ENCODE results near the gene DNAJB1.
A peak's percentile ranks its signal among the peaks of the same experiment; 100 is the strongest.
"Not testable (repeated sequence)": the region's sequence is repeated elsewhere in the genome, so short reads cannot be mapped to it uniquely, and the experiment has no call there.

DNAJB1 gene

DNA sequence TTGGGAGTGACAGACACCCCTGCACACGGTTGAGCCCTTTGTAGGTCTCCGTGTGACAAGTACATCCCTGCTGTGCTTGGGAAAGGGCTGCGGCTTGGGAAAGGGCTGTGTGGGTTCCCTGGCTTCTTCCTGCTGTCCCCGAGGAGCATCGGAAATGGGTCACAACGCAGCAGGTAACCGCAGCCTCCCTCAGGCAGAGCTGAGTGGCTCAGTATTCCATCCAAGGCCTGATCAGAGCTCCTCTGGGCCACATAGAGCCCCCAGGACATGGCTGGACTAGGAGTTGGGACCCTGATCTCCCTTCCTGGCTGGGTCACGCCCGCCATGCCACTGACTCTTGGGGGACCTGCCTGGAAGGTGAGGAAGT is 27.5 kb upstream of the DNAJB1 start:
- no peak overlapping the region for H3K27ac ChIP-seq (ENCODE audit: low read depth, low read length)
- no peak overlapping the region for H3K4me3 ChIP-seq (ENCODE audit: low read length)
- H3K4me1 ChIP-seq (ENCODE audit: control insufficient read depth, insufficient read depth, low read length), result no peaks in the 10 kb centered on the region
- no peaks in the 10 kb centered on the region for H3K27me3 ChIP-seq (ENCODE audit: control insufficient read depth, insufficient read depth, low read length)
- H3K9ac ChIP-seq (ENCODE audit: low read length), result no peak overlapping the region
- H3K36me3 ChIP-seq (ENCODE audit: control insufficient read depth, insufficient read depth, low read length), result peaks cover 2% of the 10 kb centered on the region

DNA sequence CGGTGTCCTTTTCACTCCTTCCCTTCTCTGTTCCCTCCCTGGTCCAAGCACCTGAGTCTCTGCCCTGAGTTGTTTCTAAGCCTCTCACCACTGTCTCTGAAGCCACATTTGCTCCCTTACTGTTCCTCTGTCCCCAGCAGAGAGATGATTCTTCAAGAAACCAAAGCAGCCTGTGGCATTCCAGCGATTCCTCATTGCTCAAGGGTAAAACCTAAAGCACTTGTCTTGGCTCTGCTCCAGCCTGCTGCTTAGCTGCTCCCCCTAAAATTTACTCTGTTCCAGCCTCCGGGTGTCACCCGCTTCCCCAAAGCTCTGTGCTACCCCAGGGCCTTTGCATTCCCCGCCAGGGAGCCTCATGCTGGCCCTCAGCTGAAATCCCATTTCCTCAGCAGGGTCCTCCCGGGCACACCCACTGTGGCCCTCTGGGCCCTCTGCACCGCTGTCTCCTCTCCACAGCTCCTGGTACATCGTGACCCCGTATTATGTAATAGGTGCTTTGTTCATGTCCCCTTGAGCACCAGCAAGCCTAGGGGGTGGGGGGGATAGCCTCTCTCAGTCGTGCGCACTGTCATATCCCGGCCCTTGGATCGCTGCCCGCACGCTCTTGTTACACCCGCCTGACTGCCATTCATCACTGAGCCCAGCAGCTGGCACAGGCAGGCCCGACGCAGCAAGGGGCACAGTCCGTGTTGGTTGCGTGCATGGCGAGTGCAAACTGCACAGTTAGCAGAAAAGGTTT is 26.9 kb upstream of the DNAJB1 start:
- H3K27ac ChIP-seq (ENCODE audit: low read depth, low read length), result no peak overlapping the region
- no peak overlapping the region for H3K4me3 ChIP-seq (ENCODE audit: low read length)
- peaks cover 2% of the 10 kb centered on the region for H3K36me3 ChIP-seq (ENCODE audit: control insufficient read depth, insufficient read depth, low read length)
- H3K4me1 ChIP-seq (ENCODE audit: control insufficient read depth, insufficient read depth, low read length), result no peaks in the 10 kb centered on the region
- H3K9ac ChIP-seq (ENCODE audit: low read length), result no peak overlapping the region
- H3K27me3 ChIP-seq (ENCODE audit: control insufficient read depth, insufficient read depth, low read length), result no peaks in the 10 kb centered on the region

- Histone ChIP-seq H3K36me3 (ENCODE audit: control insufficient read depth, insufficient read depth, low read length) (peaks cover 2% of the 10 kb centered on the region), H3K27me3 (ENCODE audit: control insufficient read depth, insufficient read depth, low read length) (no peaks in the 10 kb centered on the region), H3K9ac (ENCODE audit: low read length) (no peak overlapping the region), H3K4me3 (ENCODE audit: low read length) (no peak overlapping the region), H3K4me1 (ENCODE audit: control insufficient read depth, insufficient read depth, low read length) (no peaks in the 10 kb centered on the region), H3K27ac (ENCODE audit: low read depth, low read length) (no peak overlapping the region)
These were observed 25.9 kb upstream of the DNAJB1 start for GRCh38 chr19:14544047-14544446.

- Histone ChIP-seq H3K4me3 (ENCODE audit: low read length) (no peak overlapping the region), H3K36me3 (ENCODE audit: control insufficient read depth, insufficient read depth, low read length) (peaks cover 2% of the 10 kb centered on the region), H3K9ac (ENCODE audit: low read length) (no peak overlapping the region), H3K27ac (ENCODE audit: low read depth, low read length) (no peak overlapping the region), H3K27me3 (ENCODE audit: control insufficient read depth, insufficient read depth, low read length) (no peaks in the 10 kb centered on the region), H3K4me1 (ENCODE audit: control insufficient read depth, insufficient read depth, low read length) (no peaks in the 10 kb centered on the region)
These were observed 24.6 kb upstream of the DNAJB1 start for GRCh38 chr19:14542711-14543328.

DNA sequence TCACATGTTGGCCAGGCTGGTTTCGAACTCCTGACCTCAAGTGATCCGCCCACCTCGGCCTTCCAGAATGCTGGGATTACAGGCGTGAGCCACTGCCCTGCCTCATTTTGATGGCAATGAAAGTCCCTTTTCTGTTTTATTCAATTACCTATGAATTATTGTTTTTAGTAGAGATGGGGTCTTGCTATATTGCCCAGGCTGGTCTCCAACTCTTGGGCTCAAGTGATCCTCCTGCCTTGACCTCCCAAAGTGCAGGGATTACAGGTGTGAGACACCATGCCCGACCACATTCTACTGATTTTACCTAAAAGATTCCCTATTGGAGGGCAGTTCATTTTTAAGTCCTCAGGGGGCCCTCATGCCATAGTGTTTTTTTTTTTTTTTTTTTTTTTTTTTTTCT is 23.8 kb upstream of the DNAJB1 start:
- not testable (repeated sequence) for H3K4me3 ChIP-seq (ENCODE audit: low read length); H3K9ac ChIP-seq (ENCODE audit: low read length); H3K4me1 ChIP-seq (ENCODE audit: control insufficient read depth, insufficient read depth, low read length); H3K36me3 ChIP-seq (ENCODE audit: control insufficient read depth, insufficient read depth, low read length); H3K27me3 ChIP-seq (ENCODE audit: control insufficient read depth, insufficient read depth, low read length); H3K27ac ChIP-seq (ENCODE audit: low read depth, low read length)

DNA sequence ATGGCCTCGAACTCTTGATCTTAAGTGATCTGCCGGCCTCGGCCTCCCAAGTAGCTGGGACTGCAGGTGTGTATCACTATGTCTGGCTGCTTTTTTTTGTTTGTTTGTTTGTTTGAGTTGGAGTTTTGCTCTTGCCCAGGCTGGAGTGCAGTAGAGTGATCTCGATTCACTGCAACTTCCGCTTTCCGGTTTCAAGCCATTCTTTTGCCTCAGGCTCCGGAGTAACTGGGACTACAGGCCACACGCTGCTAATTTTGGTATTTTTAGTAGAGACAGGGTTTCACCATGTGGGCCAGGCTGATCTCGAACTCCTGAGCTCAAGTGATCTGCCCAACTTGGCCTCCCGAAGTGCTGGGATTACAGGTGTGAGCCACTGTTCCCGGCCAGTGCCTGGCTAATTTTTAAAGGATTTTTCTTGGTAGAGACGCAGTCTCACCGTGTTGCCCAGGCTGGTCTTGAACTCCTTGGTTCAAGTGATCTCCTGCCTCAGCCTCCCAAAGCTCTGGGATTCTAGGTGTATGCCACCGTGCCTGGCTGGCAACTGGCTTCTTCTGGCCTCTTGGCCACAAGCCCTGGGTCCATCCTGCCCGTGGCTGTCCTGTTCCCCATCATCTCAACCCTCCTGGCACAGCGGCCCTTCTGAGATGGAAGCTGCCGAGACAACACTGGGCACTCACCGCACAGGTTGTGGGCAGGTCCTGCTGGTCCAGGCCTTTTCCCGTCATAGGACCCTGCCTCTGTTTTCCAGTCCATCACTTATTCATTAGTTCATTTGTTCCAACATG is 22.7 kb upstream of the DNAJB1 start:
- Histone ChIP-seq H3K9ac (ENCODE audit: low read length) (no peak overlapping the region), H3K36me3 (ENCODE audit: control insufficient read depth, insufficient read depth, low read length) (peaks cover 2% of the 10 kb centered on the region), H3K27ac (ENCODE audit: low read depth, low read length) (no peak overlapping the region), H3K4me1 (ENCODE audit: control insufficient read depth, insufficient read depth, low read length) (no peaks in the 10 kb centered on the region), H3K27me3 (ENCODE audit: control insufficient read depth, insufficient read depth, low read length) (no peaks in the 10 kb centered on the region), H3K4me3 (ENCODE audit: low read length) (no peak overlapping the region)

DNA sequence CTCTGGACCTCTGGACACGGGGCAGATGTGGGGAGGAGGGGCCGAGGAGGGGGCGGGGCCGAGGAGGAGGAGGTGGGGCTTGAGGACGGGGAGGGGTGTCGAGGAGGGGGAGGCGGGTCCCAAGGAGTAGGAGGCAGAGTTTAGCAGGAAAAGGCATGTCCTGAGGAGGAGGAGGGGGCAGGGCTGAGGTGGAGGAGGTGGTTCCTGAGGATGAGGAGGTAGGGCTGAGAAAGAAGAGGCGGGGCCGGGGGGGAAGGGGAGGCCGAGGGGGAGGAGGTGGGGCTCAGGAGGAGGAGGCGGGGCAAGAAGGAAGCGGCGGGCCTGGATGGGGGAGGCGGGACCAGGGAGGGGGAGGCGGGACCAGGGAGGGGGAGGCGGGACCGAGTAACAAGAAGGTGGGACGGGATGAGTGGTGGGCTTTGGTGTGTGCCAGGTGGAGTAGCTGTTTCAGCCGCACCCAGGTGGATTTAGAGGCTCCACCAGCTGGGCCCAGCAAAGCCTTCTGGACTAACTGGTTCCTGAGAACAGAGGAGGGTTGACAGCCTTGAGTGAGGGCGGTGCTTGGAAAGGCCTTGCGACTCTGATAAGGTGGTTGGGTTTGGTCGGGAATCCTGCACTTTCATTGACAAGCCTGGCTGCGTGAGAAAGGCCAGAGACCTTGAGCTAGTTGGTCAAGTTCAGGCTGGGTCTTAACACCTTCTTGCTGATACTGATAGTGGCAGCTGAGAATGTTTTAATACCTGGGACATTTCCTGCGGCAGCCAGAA is 18.9 kb upstream of the DNAJB1 start:
- Histone ChIP-seq H3K27ac (ENCODE audit: low read depth, low read length) (no peak overlapping the region), H3K9ac (ENCODE audit: low read length) (no peak overlapping the region), H3K4me3 (ENCODE audit: low read length) (peak overlapping the region; percentile 40)

DNA sequence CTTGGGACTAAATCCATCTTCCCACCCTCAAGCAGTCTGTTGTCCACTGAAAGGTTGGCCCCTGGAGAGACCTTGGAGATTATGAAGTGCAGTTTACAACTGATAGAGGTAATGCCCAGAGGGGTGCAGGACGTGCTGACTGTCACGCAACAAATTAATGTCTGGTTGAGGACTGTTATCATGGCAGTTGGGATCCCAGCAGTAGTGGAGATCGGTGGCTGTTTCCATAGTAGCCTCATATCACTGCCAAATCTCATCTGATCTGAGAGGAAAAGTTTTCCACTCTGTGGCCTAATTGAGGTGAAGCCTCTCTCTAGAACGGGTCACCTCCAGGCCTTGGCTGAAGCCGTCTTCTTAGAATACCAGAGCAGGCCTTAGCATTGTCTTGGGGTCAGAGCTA is 15.3 kb upstream of the DNAJB1 start:
- H3K9ac ChIP-seq (ENCODE audit: low read length), result no peak overlapping the region
- no peaks in the 10 kb centered on the region for H3K27me3 ChIP-seq (ENCODE audit: control insufficient read depth, insufficient read depth, low read length)
- H3K36me3 ChIP-seq (ENCODE audit: control insufficient read depth, insufficient read depth, low read length), result no peaks in the 10 kb centered on the region
- H3K27ac ChIP-seq (ENCODE audit: low read depth, low read length), result no peak overlapping the region
- H3K4me1 ChIP-seq (ENCODE audit: control insufficient read depth, insufficient read depth, low read length), result no peaks in the 10 kb centered on the region
- H3K4me3 ChIP-seq (ENCODE audit: low read length), result no peak overlapping the region

More for the DNA sequence above, 18.9 kb upstream of the DNAJB1 start:
- no peaks in the 10 kb centered on the region for H3K4me1 ChIP-seq (ENCODE audit: control insufficient read depth, insufficient read depth, low read length)
- no peaks in the 10 kb centered on the region for H3K27me3 ChIP-seq (ENCODE audit: control insufficient read depth, insufficient read depth, low read length)
- H3K36me3 ChIP-seq (ENCODE audit: control insufficient read depth, insufficient read depth, low read length), result peaks cover 2% of the 10 kb centered on the region

DNA sequence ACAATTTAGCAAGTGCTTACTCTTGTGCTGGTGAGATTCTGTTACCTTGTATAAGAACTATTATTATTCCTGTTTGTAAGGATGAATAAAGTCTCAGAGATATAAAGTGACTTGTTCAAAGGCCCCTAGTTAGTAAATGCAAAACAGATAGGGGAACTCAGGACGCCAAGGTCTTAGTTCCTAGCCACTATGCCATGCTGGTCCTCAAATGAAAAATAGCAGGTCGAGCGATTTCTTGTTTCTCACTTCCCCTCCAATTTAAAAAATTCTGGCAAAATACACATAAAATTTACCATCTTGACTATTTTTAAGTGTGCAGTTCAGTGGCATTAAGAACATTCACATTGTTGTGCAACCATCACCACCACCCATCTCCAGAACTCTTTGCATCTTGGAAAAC is 12.3 kb upstream of the DNAJB1 start:
- no peaks in the 10 kb centered on the region for H3K4me1 ChIP-seq (ENCODE audit: control insufficient read depth, insufficient read depth, low read length)
- no peaks in the 10 kb centered on the region for H3K36me3 ChIP-seq (ENCODE audit: control insufficient read depth, insufficient read depth, low read length)
- no peak overlapping the region for H3K9ac ChIP-seq (ENCODE audit: low read length)
- H3K27me3 ChIP-seq (ENCODE audit: control insufficient read depth, insufficient read depth, low read length), result no peaks in the 10 kb centered on the region
- no peak overlapping the region for H3K27ac ChIP-seq (ENCODE audit: low read depth, low read length)
- H3K4me3 ChIP-seq (ENCODE audit: low read length), result no peak overlapping the region

GRCh38 chr19:14530005-14530348 is 11.8 kb upstream of the DNAJB1 start:
- no peaks in the 10 kb centered on the region for H3K27me3 ChIP-seq (ENCODE audit: control insufficient read depth, insufficient read depth, low read length)
- H3K27ac ChIP-seq (ENCODE audit: low read depth, low read length), result peak overlapping the region; percentile 87
- no peaks in the 10 kb centered on the region for H3K4me1 ChIP-seq (ENCODE audit: control insufficient read depth, insufficient read depth, low read length)
- peak overlapping the region; percentile 92 for H3K4me3 ChIP-seq (ENCODE audit: low read length)
- H3K9ac ChIP-seq (ENCODE audit: low read length), result peak overlapping the region; percentile 71
- H3K36me3 ChIP-seq (ENCODE audit: control insufficient read depth, insufficient read depth, low read length), result no peaks in the 10 kb centered on the region

- Histone ChIP-seq H3K36me3 (ENCODE audit: control insufficient read depth, insufficient read depth, low read length) (no peaks in the 10 kb centered on the region), H3K27ac (ENCODE audit: low read depth, low read length) (peak within 1 kb of the TSS; percentile 87), H3K4me1 (ENCODE audit: control insufficient read depth, insufficient read depth, low read length) (no peaks in the 10 kb centered on the region), H3K4me3 (ENCODE audit: low read length) (peak within 1 kb of the TSS; percentile 92), H3K27me3 (ENCODE audit: control insufficient read depth, insufficient read depth, low read length) (no peaks in the 10 kb centered on the region), H3K9ac (ENCODE audit: low read length) (peak within 1 kb of the TSS; percentile 88)
These were observed 11.2 kb upstream of the DNAJB1 start, which contains the start of gene TECR for GRCh38 chr19:14529254-14530004. TSS of gene TECR (plus strand) at chr19:14529594. CDS start at chr19:14529697, 103 bp downstream.

Measured in rectal smooth muscle tissue (tissue), 1 donor.